Measurements from ENCODE around the gene TNS3.

DNA sequence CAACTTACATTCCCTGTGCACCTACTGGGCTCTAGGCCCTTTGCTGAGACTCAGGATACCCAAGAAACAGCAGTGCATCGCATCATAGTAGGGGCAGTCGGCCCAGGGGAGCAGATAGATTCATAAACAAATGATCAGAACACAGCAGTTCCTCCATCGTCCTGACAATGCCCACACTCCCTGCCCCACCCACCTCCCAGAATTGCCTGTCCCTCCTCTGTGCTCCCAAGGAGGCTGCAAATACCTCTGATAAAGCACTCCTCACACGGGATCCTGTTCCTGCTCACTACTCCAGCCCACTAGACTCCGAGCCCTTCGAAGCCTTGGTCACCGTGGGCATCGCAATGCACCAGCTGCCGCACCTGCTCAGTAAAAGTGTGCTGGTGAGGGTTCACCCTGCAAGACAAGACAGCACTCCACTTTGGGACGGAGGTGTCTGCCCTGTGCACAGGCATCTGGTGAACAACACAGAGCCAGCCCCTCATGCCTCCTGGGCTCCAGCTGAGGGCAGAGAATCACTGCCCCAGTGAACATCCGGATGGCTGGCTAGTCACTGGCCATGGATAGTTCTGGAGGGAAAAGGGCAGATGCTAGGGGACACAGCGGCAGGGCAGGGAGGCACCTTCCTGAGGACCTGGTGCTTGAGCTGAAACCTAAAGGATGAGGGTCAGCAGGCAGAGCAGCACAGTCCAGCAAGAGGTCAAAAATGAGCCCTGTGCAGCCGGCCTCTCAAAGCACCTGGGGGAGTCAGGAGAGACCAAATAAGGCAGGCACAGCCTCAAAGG lies 60.7 kb downstream of the TNS3 start:
- TF ChIP-seq, protein P1, sequence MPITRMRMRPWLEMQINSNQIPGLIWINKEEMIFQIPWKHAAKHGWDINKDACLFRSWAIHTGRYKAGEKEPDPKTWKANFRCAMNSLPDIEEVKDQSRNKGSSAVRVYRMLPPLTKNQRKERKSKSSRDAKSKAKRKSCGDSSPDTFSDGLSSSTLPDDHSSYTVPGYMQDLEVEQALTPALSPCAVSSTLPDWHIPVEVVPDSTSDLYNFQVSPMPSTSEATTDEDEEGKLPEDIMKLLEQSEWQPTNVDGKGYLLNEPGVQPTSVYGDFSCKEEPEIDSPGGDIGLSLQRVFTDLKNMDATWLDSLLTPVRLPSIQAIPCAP (CRISPR knock-in tag; IDR thresholded peaks at IDR 0.05; ENCODE audit: borderline replicate concordance): no peak
- TF ChIP-seq, protein P2, sequence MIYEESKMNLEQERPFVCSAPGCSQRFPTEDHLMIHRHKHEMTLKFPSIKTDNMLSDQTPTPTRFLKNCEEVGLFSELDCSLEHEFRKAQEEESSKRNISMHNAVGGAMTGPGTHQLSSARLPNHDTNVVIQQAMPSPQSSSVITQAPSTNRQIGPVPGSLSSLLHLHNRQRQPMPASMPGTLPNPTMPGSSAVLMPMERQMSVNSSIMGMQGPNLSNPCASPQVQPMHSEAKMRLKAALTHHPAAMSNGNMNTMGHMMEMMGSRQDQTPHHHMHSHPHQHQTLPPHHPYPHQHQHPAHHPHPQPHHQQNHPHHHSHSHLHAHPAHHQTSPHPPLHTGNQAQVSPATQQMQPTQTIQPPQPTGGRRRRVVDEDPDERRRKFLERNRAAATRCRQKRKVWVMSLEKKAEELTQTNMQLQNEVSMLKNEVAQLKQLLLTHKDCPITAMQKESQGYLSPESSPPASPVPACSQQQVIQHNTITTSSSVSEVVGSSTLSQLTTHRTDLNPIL (CRISPR knock-in tag; IDR thresholded peaks at IDR 0.05): no peak
- TF ChIP-seq SIRT6 (IDR thresholded peaks at IDR 0.05; ENCODE audit: low read depth, low read length): no peak
- no peak for TF ChIP-seq CBFB (CRISPR knock-in tag; IDR thresholded peaks at IDR 0.05)
- TF ChIP-seq NR1H2 (CRISPR knock-in tag; IDR thresholded peaks at IDR 0.05): no peak
- TF ChIP-seq NRF1 (conservative IDR thresholded peaks at IDR 0.05 in 1 of 2, IDR thresholded peaks at IDR 0.05 in 1 of 2): no peak
- TF ChIP-seq SMAD1 (IDR thresholded peaks at IDR 0.05; ENCODE audit: low read depth, low read length, partially characterized antibody): no peak
- TF ChIP-seq TEAD4 (IDR thresholded peaks at IDR 0.05; ENCODE audit: low read length): no peak
- TF ChIP-seq TEAD4 (CRISPR knock-in tag; IDR thresholded peaks at IDR 0.05; ENCODE audit: borderline replicate concordance): no peak
- TF ChIP-seq SMC3 (conservative IDR thresholded peaks at IDR 0.05; ENCODE audit: insufficient read depth, low read depth, low read length): no peak
- TF ChIP-seq, protein P3, sequence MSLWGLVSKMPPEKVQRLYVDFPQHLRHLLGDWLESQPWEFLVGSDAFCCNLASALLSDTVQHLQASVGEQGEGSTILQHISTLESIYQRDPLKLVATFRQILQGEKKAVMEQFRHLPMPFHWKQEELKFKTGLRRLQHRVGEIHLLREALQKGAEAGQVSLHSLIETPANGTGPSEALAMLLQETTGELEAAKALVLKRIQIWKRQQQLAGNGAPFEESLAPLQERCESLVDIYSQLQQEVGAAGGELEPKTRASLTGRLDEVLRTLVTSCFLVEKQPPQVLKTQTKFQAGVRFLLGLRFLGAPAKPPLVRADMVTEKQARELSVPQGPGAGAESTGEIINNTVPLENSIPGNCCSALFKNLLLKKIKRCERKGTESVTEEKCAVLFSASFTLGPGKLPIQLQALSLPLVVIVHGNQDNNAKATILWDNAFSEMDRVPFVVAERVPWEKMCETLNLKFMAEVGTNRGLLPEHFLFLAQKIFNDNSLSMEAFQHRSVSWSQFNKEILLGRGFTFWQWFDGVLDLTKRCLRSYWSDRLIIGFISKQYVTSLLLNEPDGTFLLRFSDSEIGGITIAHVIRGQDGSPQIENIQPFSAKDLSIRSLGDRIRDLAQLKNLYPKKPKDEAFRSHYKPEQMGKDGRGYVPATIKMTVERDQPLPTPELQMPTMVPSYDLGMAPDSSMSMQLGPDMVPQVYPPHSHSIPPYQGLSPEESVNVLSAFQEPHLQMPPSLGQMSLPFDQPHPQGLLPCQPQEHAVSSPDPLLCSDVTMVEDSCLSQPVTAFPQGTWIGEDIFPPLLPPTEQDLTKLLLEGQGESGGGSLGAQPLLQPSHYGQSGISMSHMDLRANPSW (CRISPR knock-in tag; IDR thresholded peaks at IDR 0.05): no peak
- no peak for TF ChIP-seq ZNF239 (CRISPR knock-in tag; IDR thresholded peaks at IDR 0.05)
- TF ChIP-seq TEAD1 (CRISPR knock-in tag; IDR thresholded peaks at IDR 0.05): no peak
